GM18519 (cell line): ENCODE results near the gene FUT2.

ENCODE experiments used
- ATAC-seq: cut with Tn5 transposase; IDR thresholded peaks from one replicate; pipeline ENCODE4 v1.9.1; 2021; ENCODE audit warnings: mild to moderate bottlenecking, moderate library complexity; ENCODE audit not compliant: unreplicated experiment, low FRiP score

Gene FUT2

DNA sequence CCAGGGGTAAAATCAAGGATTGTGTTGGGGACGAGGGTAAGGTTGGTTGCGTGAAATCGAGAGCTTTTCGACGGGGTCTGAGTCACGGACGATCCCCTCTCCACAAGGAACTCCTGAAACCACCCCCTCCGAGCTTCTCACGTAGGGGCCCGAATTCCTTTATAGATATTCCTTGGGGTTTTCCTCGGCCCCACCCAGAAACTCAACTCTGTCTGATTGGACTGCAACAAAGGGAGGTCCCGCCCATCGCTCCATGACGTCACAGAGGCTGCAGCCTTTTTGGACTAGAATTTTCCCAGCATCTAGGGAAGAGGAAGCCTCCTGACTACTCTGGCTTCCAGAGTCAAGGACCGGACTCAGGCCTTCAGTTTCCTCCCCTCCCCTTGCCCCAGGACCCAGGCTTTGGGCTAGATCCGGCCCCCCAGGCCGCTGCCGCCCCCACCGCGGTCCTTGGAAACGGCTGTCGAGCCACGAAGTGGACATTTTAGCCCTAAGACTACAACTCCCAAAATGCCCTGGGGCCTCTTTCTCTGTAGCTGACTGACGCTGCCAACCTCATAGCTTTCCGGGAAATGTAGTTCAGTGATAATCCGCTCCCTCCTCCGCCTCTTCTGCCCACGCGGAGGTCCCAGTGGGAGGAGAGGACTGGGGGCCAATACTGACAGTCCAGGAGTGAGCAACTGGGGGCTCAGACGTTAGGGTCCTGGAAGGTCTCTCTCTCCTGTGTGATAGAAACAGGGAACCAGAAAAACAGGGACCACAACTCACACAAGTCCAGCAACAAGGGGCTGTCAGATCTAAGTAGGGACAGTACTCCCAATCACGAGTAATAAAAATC lies 51.2 kb downstream of the FUT2 start, which contains the start of gene IZUMO1:
Gene IZUMO1 (minus strand): TSS at position 172 of the 838 bp plus-strand sequence. CDS start 1,050 bp downstream, outside the sequence.
- no peak for ATAC-seq

DNA sequence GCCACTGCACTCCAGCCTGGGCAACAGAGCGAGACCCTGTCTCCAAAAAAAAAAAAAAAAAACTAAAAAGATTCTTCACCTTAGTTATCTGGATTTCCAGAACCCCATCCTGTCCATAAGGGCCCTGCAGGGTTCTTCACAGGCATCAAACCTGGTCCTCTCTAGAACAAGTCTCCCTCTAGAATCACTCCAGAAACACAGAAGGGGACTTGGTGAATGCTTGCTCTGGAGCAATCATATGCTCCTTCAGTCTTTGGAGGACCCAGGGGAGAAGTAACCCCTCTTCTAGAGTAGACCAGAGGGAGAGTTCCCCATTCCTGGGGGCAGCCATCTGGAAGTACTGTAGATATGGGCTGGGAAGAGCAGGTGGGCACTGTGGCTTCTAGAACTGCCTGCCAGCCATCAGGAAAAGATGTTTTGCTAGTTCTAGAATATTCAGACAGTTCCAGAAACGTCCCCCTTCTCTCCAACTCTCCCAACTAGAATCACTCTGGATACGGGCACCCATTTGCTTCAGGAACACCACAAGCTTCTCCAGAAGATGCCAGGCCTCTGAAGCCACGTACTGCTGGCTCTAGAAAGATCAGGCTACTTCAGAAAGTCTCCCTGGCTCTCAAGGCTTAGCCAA lies 53.9 kb downstream of the FUT2 start:
- ATAC-seq = no peak

DNA sequence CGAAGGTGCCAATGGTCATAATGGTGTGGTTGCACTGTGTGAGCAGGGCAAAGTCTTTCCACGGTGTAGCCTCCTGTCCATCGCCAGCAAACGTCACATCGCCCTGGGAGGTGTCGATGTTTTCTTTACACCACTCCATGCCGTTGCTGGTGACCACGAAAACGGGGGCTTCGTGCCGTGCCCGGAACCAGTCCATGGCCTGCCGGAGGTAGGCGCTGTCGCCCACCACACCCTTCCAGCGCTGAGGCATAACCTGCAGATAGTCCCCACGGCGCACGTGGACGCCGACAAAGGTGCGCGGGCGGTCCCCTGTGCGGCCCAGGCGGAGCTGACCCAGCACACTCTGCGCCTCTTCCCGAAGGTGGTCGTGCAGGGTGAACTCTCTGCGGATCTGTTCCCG lies 54.6 kb downstream of the FUT2 start:
- ATAC-seq = no peak

GRCh38 chr19:48750771-48751504 lies 55.2 kb downstream of the FUT2 start:
- ATAC-seq = no peak

DNA sequence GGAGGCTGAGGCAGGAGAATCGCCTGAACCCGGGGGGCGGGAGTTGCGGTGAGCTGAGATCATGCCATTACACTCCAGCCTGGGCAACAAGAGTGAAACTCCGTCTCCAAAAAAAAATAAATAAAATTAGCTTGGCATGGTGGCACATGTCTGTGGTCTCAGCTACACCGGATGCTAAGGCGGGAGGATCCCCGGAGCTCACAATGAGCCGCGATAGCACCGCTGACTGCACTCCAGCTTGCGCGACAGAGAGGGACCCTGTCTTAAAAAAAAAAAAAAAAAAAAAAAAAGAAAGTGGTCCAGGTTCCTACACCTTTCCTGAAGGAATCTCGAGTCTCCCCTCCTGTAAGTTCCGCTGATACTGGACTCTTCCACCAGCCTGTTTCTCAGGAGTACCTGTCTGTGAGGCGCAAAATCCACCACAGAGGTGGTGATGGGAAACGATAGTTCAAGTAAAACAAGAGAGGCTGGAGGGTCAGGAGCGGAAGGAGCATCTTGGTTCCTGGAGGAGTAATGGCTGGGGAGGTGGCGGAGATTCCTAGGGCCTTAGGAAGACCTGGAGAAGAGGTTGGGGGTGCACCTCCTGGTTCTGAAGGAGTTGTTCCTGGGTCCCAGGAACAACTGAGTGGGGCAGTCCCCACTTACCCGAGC lies 56.2 kb downstream of the FUT2 start:
- no peak for ATAC-seq

DNA sequence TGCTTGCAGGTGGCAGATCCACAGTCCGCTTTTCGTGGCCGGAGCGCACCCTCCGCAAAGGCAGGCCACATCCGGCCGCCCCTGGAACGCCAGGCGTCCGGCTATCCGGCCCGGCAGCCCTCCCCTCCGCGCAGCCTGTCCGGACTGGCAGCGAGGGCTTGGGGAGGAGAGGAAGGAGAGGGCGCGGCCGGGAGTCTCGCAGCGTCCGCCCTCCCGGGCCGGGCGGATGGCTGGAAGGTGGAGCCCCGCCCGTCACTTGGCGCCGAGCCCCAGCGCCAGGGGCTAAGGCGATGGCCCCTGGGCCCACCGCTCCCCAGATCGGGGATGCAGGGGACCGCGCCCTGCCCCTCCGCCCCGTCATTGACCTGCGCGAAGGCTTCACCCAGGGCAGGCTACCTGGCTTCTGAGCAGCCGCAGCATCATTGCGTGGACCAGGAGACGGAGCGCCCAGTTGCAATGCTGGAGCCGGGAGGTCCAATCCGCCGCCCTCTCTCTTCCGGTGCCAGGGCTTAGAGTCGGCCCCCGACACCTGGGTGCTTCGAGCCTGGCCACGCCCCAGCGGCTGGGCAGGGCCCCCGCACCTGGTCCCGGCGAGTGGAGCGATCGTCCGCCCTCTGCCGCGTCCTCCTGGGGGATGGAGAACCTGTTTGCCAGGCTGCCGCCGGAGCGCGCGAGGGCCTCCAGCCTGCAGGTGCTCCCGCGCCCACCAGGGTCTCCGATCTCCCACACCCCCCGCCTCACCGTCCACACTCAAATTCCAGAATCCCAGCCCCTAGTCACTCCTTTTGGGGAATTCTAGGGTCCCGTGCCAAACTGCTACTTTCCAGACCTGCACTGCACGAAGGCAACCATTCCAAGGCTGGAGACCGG lies 57.0 kb downstream of the FUT2 start, which contains the start of gene FUT1:
Gene FUT1 (minus strand): TSS at position 146 of the 870 bp plus-strand sequence. CDS start 1,360 bp downstream, outside the sequence.
- no peak for ATAC-seq

- no peak for ATAC-seq
Measured at GRCh38 chr19:48755084-48755641, 59.4 kb downstream of the FUT2 start, which contains the start of gene FGF21. Gene FGF21, plus strand, starts transcription at chr19:48755524. Its CDS starts 713 bp downstream, at chr19:48756237.
